Astrocyte (in vitro differentiated cells and primary cell): ENCODE data around the gene CNGA4. TPM values are rescaled to one million over a fixed set of nuclear protein-coding genes. Genes with fewer than 3 reads are reported as not detected.

ENCODE experiments used
- DNase-seq: peaks from one replicate; pipeline ENCODE4 v3.0.0-alpha.2; 2010; ENCODE audit warnings: low read depth
- FAIRE-seq: peaks from 2 replicates; lab custom pipeline; 2011; peaks lifted over from hg19 to GRCh38; lab: Jason Lieb, UNC
- H2AFZ ChIP-seq: 2 replicates; pipeline ENCODE4 v1.6.0; 2012; ENCODE audit warnings: low read depth, low read length, inconsistent platforms
- H3K27ac ChIP-seq: 2 replicates; pipeline ENCODE4 v1.5.1; 2011; ENCODE audit warnings: low read depth, low read length, inconsistent platforms
- H3K27me3 ChIP-seq: 2 replicates; pipeline ENCODE4 v1.6.0; 2011; ENCODE audit warnings: low read length, inconsistent platforms; ENCODE audit not compliant: insufficient read depth
- H3K36me3 ChIP-seq: 2 replicates; pipeline ENCODE4 v1.5.1; 2011; ENCODE audit warnings: low read length, inconsistent platforms; ENCODE audit not compliant: insufficient read depth
- H3K4me1 ChIP-seq: 2 replicates; pipeline ENCODE4 v1.5.1; 2011; ENCODE audit warnings: low read length, inconsistent platforms; ENCODE audit not compliant: insufficient read depth
- H3K4me2 ChIP-seq: 2 replicates; pipeline ENCODE4 v1.6.0; 2012; ENCODE audit warnings: low read length, inconsistent platforms
- H3K4me3 ChIP-seq: 2 replicates; pipeline ENCODE4 v1.5.1; 2011; ENCODE audit warnings: low read depth, mild to moderate bottlenecking, low read length, inconsistent platforms; ENCODE audit not compliant: insufficient read depth
- H3K79me2 ChIP-seq: 2 replicates; pipeline ENCODE4 v1.6.0; 2012; ENCODE audit warnings: mild to moderate bottlenecking, low read length, inconsistent platforms; ENCODE audit not compliant: insufficient read depth
- H3K9ac ChIP-seq: 2 replicates; pipeline ENCODE4 v1.6.0; 2012; ENCODE audit warnings: mild to moderate bottlenecking, low read length, inconsistent platforms
- H3K9me3 ChIP-seq: 2 replicates; pipeline ENCODE4 v1.5.1; 2012; ENCODE audit warnings: low read depth, mild to moderate bottlenecking, low read length, inconsistent platforms; ENCODE audit not compliant: insufficient read depth
- H4K20me1 ChIP-seq: 2 replicates; pipeline ENCODE4 v1.6.0; 2012; ENCODE audit warnings: low read length, inconsistent platforms; ENCODE audit not compliant: insufficient read depth
- H3K27ac Mint-ChIP-seq: one replicate; pipeline ENCODE4 v1.8.0; 2021; ENCODE audit warnings: mild to moderate bottlenecking, mixed read lengths; ENCODE audit not compliant: unreplicated experiment
- H3K27me3 Mint-ChIP-seq: one replicate; pipeline ENCODE4 v1.8.0; 2021; ENCODE audit warnings: low read depth, mixed read lengths; ENCODE audit not compliant: unreplicated experiment
- H3K36me3 Mint-ChIP-seq: one replicate; pipeline ENCODE4 v1.8.0; 2021; ENCODE audit warnings: low read depth, mixed read lengths; ENCODE audit not compliant: unreplicated experiment
- H3K4me1 Mint-ChIP-seq: one replicate; pipeline ENCODE4 v1.8.0; 2021; ENCODE audit warnings: low read depth, mixed read lengths; ENCODE audit not compliant: unreplicated experiment
- H3K4me3 Mint-ChIP-seq: one replicate; pipeline ENCODE4 v1.8.0; 2021; ENCODE audit warnings: mild to moderate bottlenecking, moderate library complexity, mixed read lengths; ENCODE audit not compliant: unreplicated experiment
- H3K9me3 Mint-ChIP-seq: one replicate; pipeline ENCODE4 v1.8.0; 2021; ENCODE audit warnings: mild to moderate bottlenecking, mixed read lengths; ENCODE audit not compliant: unreplicated experiment
- EZH2 ChIP-seq: IDR thresholded peaks from 2 replicates; pipeline ENCODE4 v1.6.1; 2012; ENCODE audit warnings: mild to moderate bottlenecking, low read length, inconsistent platforms; ENCODE audit not compliant: insufficient read depth
- total RNA-seq: library from RNA; stranded (reverse); gene quantifications from 2 replicates; pipeline ENCODE4 v1.2.1, GENCODE V29; 2021
- TF ChIP-seq, protein P1 (sequence below): IDR thresholded peaks from 2 replicates; pipeline ENCODE4 v1.5.1; 2011; ENCODE audit warnings: low read depth, mild to moderate bottlenecking, inconsistent platforms, low read length, moderate library complexity; ENCODE audit not compliant: insufficient read depth

CNGA4 gene
- total RNA-seq, 1 donor from 2014 or later = 0.16 TPM

DNA sequence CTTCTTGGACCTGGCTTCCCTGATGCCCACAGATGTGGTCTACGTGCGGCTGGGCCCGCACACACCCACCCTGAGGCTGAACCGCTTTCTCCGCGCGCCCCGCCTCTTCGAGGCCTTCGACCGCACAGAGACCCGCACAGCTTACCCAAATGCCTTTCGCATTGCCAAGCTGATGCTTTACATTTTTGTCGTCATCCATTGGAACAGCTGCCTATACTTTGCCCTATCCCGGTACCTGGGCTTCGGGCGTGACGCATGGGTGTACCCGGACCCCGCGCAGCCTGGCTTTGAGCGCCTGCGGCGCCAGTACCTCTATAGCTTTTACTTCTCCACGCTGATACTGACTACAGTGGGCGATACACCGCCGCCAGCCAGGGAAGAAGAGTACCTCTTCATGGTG, 1.2 kb downstream of the CNGA4 start:
- Mint-ChIP-seq H3K36me3 (peaks cover 2% of the 10 kb centered on the region), H3K9me3 (peaks cover 3% of the 10 kb centered on the region), H3K4me1 (no peaks in the 10 kb centered on the region), H3K27ac (no peak overlapping the region), H3K4me3 (no peak overlapping the region), H3K27me3 (peaks cover 17% of the 10 kb centered on the region)
- DNase-seq (no peak), FAIRE-seq (no peak)
- Histone ChIP-seq H2AFZ (no peak overlapping the region), H3K36me3 (no peaks in the 10 kb centered on the region), H3K4me1 (no peaks in the 10 kb centered on the region), H3K9ac (no peak overlapping the region), H3K4me2 (no peak overlapping the region), H3K79me2 (no peaks in the 10 kb centered on the region), H3K27ac (no peak overlapping the region), H3K27me3 (no peaks in the 10 kb centered on the region), H4K20me1 (no peaks in the 10 kb centered on the region), H3K4me3 (no peak overlapping the region), H3K9me3 (no peaks in the 10 kb centered on the region)
- TF ChIP-seq, protein P1, sequence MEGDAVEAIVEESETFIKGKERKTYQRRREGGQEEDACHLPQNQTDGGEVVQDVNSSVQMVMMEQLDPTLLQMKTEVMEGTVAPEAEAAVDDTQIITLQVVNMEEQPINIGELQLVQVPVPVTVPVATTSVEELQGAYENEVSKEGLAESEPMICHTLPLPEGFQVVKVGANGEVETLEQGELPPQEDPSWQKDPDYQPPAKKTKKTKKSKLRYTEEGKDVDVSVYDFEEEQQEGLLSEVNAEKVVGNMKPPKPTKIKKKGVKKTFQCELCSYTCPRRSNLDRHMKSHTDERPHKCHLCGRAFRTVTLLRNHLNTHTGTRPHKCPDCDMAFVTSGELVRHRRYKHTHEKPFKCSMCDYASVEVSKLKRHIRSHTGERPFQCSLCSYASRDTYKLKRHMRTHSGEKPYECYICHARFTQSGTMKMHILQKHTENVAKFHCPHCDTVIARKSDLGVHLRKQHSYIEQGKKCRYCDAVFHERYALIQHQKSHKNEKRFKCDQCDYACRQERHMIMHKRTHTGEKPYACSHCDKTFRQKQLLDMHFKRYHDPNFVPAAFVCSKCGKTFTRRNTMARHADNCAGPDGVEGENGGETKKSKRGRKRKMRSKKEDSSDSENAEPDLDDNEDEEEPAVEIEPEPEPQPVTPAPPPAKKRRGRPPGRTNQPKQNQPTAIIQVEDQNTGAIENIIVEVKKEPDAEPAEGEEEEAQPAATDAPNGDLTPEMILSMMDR = no peak
- no peak for TF ChIP-seq EZH2

DNA sequence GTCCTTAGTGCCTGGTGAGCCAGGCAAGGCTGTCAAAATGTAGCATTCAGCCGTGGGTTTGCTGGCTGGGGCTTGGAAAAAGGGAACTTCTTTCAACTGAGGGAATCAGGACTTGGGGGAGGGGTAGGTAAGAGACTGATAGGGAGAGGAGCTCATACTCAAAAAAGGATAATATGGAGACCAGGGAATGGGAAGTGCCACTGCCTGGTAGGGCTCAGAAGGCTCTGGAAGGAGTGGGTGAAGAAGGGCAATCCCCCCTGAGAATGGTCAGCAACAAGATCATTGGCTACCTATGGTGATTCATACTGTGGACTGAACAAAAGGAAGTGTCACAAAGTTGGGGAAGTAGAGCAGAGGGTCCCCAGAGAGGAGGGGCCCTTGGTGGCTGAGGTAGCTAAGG, 1.9 kb downstream of the CNGA4 start:
- no peak overlapping the region for H3K27ac Mint-ChIP-seq
- H3K27me3 Mint-ChIP-seq = peaks cover 17% of the 10 kb centered on the region
- H3K4me3 Mint-ChIP-seq = no peak overlapping the region
- no peak overlapping the region for H3K4me3 ChIP-seq
- no peak overlapping the region for H2AFZ ChIP-seq
- no peaks in the 10 kb centered on the region for H3K4me1 Mint-ChIP-seq
- no peak overlapping the region for H3K9ac ChIP-seq
- TF ChIP-seq, protein P1 = no peak
- TF ChIP-seq EZH2 = no peak
- no peak for FAIRE-seq
- peaks cover 3% of the 10 kb centered on the region for H3K9me3 Mint-ChIP-seq
- no peaks in the 10 kb centered on the region for H4K20me1 ChIP-seq
- no peaks in the 10 kb centered on the region for H3K27me3 ChIP-seq
- no peak overlapping the region for H3K27ac ChIP-seq
- DNase-seq = no peak
- no peak overlapping the region for H3K4me2 ChIP-seq
- H3K9me3 ChIP-seq = no peaks in the 10 kb centered on the region
- no peaks in the 10 kb centered on the region for H3K4me1 ChIP-seq
- peaks cover 2% of the 10 kb centered on the region for H3K36me3 Mint-ChIP-seq
- no peaks in the 10 kb centered on the region for H3K36me3 ChIP-seq
- no peaks in the 10 kb centered on the region for H3K79me2 ChIP-seq

DNA sequence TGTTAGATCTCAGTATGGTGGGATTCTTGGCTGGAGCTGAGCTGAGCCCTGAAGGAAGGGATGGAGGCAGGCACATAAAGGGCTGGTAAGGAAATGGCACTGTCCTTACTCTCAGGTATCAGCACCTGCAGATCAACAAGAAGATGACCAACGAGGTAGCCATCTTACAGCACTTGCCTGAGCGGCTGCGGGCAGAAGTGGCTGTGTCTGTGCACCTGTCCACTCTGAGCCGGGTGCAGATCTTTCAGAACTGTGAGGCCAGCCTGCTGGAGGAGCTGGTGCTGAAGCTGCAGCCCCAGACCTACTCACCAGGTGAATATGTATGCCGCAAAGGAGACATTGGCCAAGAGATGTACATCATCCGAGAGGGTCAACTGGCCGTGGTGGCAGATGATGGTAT, 2.4 kb downstream of the CNGA4 start:
- H3K27ac ChIP-seq = no peak overlapping the region
- no peaks in the 10 kb centered on the region for H3K27me3 ChIP-seq
- Mint-ChIP-seq H3K27me3 (peaks cover 17% of the 10 kb centered on the region), H3K36me3 (peaks cover 2% of the 10 kb centered on the region), H3K27ac (no peak overlapping the region), H3K4me1 (no peaks in the 10 kb centered on the region), H3K4me3 (no peak overlapping the region), H3K9me3 (peaks cover 3% of the 10 kb centered on the region)
- H2AFZ ChIP-seq = no peak overlapping the region
- DNase-seq (no peak), FAIRE-seq (no peak)
- H4K20me1 ChIP-seq = no peaks in the 10 kb centered on the region
- H3K4me1 ChIP-seq = no peaks in the 10 kb centered on the region
- no peak overlapping the region for H3K4me2 ChIP-seq
- no peak for TF ChIP-seq EZH2
- TF ChIP-seq, protein P1 = no peak
- H3K4me3 ChIP-seq = no peak overlapping the region
- no peaks in the 10 kb centered on the region for H3K36me3 ChIP-seq
- H3K9ac ChIP-seq = no peak overlapping the region
- H3K79me2 ChIP-seq = no peaks in the 10 kb centered on the region
- H3K9me3 ChIP-seq = no peaks in the 10 kb centered on the region
